ENCODE measurements around the gene CDH22. TPM values are rescaled to one million over a fixed set of nuclear protein-coding genes. Genes with fewer than 3 reads are reported as not detected.

CDH22 gene
- total RNA-seq, 1 experiment from 2014 or later, result not detected

DNA sequence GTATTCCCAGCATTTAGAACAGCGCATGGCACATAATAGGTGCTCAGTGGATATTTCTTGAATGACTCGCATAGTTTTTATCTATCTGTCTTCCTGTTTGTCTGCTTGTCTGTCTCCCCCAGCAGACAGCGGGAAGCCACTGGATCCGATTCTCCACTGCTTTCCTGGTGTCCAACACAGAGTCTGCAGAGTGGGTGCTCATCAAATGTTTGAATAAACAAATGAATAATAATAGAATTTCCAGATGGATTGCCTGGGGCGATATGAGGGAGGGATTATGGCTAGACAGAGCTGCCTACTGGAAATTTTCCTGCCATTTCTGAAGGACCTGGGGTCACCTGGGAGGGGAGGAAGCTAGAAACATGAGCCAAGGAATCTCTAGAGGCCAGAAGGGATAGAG is 18.9 kb downstream of the CDH22 start:
- TF ChIP-seq CTCF (IDR thresholded peaks at IDR 0.05) (no peak), POLR2AphosphoS5 (IDR thresholded peaks at IDR 0.05; ENCODE audit: low read depth, low read length) (no peak), SIN3A (IDR thresholded peaks at IDR 0.05; ENCODE audit: borderline replicate concordance, insufficient read depth, low read depth, low read length) (no peak), TCF7L2 (IDR thresholded peaks at IDR 0.05; ENCODE audit: low read depth, low read length) (no peak)
- TF ChIP-seq, protein P1, sequence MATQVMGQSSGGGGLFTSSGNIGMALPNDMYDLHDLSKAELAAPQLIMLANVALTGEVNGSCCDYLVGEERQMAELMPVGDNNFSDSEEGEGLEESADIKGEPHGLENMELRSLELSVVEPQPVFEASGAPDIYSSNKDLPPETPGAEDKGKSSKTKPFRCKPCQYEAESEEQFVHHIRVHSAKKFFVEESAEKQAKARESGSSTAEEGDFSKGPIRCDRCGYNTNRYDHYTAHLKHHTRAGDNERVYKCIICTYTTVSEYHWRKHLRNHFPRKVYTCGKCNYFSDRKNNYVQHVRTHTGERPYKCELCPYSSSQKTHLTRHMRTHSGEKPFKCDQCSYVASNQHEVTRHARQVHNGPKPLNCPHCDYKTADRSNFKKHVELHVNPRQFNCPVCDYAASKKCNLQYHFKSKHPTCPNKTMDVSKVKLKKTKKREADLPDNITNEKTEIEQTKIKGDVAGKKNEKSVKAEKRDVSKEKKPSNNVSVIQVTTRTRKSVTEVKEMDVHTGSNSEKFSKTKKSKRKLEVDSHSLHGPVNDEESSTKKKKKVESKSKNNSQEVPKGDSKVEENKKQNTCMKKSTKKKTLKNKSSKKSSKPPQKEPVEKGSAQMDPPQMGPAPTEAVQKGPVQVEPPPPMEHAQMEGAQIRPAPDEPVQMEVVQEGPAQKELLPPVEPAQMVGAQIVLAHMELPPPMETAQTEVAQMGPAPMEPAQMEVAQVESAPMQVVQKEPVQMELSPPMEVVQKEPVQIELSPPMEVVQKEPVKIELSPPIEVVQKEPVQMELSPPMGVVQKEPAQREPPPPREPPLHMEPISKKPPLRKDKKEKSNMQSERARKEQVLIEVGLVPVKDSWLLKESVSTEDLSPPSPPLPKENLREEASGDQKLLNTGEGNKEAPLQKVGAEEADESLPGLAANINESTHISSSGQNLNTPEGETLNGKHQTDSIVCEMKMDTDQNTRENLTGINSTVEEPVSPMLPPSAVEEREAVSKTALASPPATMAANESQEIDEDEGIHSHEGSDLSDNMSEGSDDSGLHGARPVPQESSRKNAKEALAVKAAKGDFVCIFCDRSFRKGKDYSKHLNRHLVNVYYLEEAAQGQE (IDR thresholded peaks at IDR 0.05; ENCODE audit: insufficient read depth in 1 of 2, low read depth in 2 of 2, low read length in 1 of 2), result no peak
- no peak for DNase-seq (ENCODE audit: low read depth, low spot score)
- in situ Hi-C loops (cut with HindIII; ENCODE audit: low pct_unique_long_range_greater_than_20kb, low sequenced_read_pairs), result no loop called here
- Histone ChIP-seq H3K27me3 (ENCODE audit: control insufficient read depth, insufficient read depth, low read length) (peaks cover 11% of the 10 kb centered on the region; the same call in 1 of the 2 replicates), H3K36me3 (ENCODE audit: control insufficient read depth, insufficient read depth, low read length) (no peaks in the 10 kb centered on the region), H3K4me3 (ENCODE audit: low read depth in 2 of 2, low read length in 2 of 2) (no peak overlapping the region), H3K27ac (ENCODE audit: low read length) (no peak overlapping the region), H3K4me1 (ENCODE audit: control insufficient read depth, insufficient read depth, low read length) (no peaks in the 10 kb centered on the region), H3K9me3 (ENCODE audit: control insufficient read depth, insufficient read depth, low read depth, low read length) (no peaks in the 10 kb centered on the region)
- intact Hi-C loops (cut with micrococcal nuclease; ENCODE audit: unreplicated experiment), result no loop called here
- ChIA-PET CTCF (no interaction called here), POLR2A (no interaction called here)
- ATAC-seq, result no peak
- no TSS peak for BruUV-seq (replicated peaks)

DNA sequence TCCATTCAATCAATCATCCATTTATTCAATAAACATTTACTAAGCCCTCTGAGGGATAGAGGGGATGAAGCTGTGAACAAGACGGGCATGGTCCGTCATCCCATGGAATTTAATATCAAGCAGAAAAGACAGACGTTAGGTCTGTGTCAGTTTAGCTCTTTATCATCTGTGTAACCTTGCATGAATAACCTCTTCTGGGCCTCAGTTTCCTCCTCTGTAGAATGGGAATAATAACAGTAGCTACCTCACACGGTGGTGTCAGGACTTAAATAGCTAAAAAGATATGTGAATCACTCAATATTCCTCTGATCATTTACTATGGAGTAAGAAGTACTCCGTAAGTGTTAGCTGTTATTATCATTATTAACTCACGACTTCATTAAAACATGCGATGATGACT is 21.3 kb downstream of the CDH22 start:
- no peaks in the 10 kb centered on the region; the same call in 1 of the 2 replicates for H3K4me1 ChIP-seq (ENCODE audit: control insufficient read depth, insufficient read depth, low read length)
- CTCF ChIA-PET, result no interaction called here
- no peak for DNase-seq (ENCODE audit: low read depth, low spot score)
- in situ Hi-C loops (cut with HindIII; ENCODE audit: low pct_unique_long_range_greater_than_20kb, low sequenced_read_pairs) (no loop called here), intact Hi-C loops (cut with micrococcal nuclease; ENCODE audit: unreplicated experiment) (no loop called here)
- BruUV-seq (replicated peaks), result no TSS peak
- H3K9me3 ChIP-seq (ENCODE audit: control insufficient read depth, insufficient read depth, low read depth, low read length), result no peaks in the 10 kb centered on the region
- H3K27me3 ChIP-seq (ENCODE audit: control insufficient read depth, insufficient read depth, low read length), result peaks cover 10% of the 10 kb centered on the region; the same call in 1 of the 2 replicates
- no peak for ATAC-seq
- H3K4me3 ChIP-seq (ENCODE audit: low read depth in 2 of 2, low read length in 2 of 2), result no peak overlapping the region
- TF ChIP-seq, protein P1 (IDR thresholded peaks at IDR 0.05; ENCODE audit: insufficient read depth in 1 of 2, low read depth in 2 of 2, low read length in 1 of 2), result no peak
- TF ChIP-seq POLR2AphosphoS5 (IDR thresholded peaks at IDR 0.05; ENCODE audit: low read depth, low read length) (no peak), TCF7L2 (IDR thresholded peaks at IDR 0.05; ENCODE audit: low read depth, low read length) (no peak), SIN3A (IDR thresholded peaks at IDR 0.05; ENCODE audit: borderline replicate concordance, insufficient read depth, low read depth, low read length) (no peak), CTCF (IDR thresholded peaks at IDR 0.05) (no peak)
- no peak overlapping the region for H3K27ac ChIP-seq (ENCODE audit: low read length)
- no peaks in the 10 kb centered on the region for H3K36me3 ChIP-seq (ENCODE audit: control insufficient read depth, insufficient read depth, low read length)
- POLR2A ChIA-PET, result no interaction called here
